HFFc6 (cell line): ENCODE data around the gene GFI1B. TPM values are rescaled to one million over a fixed set of nuclear protein-coding genes. Genes with fewer than 3 reads are reported as not detected.
"Not testable (repeated sequence)": the region's sequence is repeated elsewhere in the genome, so short reads cannot be mapped to it uniquely, and the experiment has no call there.

Source experiments
- DNase-seq: peaks from one replicate; pipeline ENCODE4 v3.0.0-alpha.2; 2018
- H3K27ac Mint-ChIP-seq: 2 replicates; pipeline ENCODE4 v1.8.0; 2020; ENCODE audit warnings: mild to moderate bottlenecking, mixed read lengths
- H3K27me3 Mint-ChIP-seq: 2 replicates; pipeline ENCODE4 v1.8.0; 2021; ENCODE audit warnings: mild to moderate bottlenecking, moderate library complexity, mixed read lengths; ENCODE audit not compliant: insufficient read depth
- H3K36me3 Mint-ChIP-seq: 2 replicates; pipeline ENCODE4 v1.8.0; 2021; ENCODE audit warnings: low read depth, mixed read lengths
- H3K4me1 Mint-ChIP-seq: 2 replicates; pipeline ENCODE4 v1.8.0; 2020; ENCODE audit warnings: low read depth, mixed read lengths
- H3K4me3 Mint-ChIP-seq: 2 replicates; pipeline ENCODE4 v1.8.0; 2020; ENCODE audit warnings: mild to moderate bottlenecking, moderate library complexity, mixed read lengths
- H3K9me3 Mint-ChIP-seq: 2 replicates; pipeline ENCODE4 v1.8.0; 2020; ENCODE audit warnings: mild to moderate bottlenecking, mixed read lengths
- total RNA-seq, 6 experiments: library from RNA; stranded (reverse); fragmentation: NEBNext Ultra II Directional; extraction: Animal tissue kit (Norgen Biotek cat#: 25700); gene quantifications; 2 replicates in 1 of 6; 3 replicates in 5 of 6; pipeline ENCODE4 v1.2.3, GENCODE V29; 2021
- TF ChIP-seq, protein P1 (sequence below): fragments of 200-600 bp; sonication (generic); IDR thresholded peaks from 2 replicates; pipeline ENCODE4 v1.5.0; 2021; ENCODE audit warnings: antibody characterized with exemption, mild to moderate bottlenecking

Gene GFI1B
- total RNA-seq, 6 experiments from 2014 or later = 0.18 TPM; not detected in 5

GRCh38 chr9:132996526-132996925 lies 18.0 kb downstream of the GFI1B start:
- TF ChIP-seq, protein P1, sequence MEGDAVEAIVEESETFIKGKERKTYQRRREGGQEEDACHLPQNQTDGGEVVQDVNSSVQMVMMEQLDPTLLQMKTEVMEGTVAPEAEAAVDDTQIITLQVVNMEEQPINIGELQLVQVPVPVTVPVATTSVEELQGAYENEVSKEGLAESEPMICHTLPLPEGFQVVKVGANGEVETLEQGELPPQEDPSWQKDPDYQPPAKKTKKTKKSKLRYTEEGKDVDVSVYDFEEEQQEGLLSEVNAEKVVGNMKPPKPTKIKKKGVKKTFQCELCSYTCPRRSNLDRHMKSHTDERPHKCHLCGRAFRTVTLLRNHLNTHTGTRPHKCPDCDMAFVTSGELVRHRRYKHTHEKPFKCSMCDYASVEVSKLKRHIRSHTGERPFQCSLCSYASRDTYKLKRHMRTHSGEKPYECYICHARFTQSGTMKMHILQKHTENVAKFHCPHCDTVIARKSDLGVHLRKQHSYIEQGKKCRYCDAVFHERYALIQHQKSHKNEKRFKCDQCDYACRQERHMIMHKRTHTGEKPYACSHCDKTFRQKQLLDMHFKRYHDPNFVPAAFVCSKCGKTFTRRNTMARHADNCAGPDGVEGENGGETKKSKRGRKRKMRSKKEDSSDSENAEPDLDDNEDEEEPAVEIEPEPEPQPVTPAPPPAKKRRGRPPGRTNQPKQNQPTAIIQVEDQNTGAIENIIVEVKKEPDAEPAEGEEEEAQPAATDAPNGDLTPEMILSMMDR = no peak
- Mint-ChIP-seq H3K27ac (no peak overlapping the region), H3K4me1 (peaks cover 12% of the 10 kb centered on the region), H3K36me3 (no peaks in the 10 kb centered on the region), H3K9me3 (no peaks in the 10 kb centered on the region), H3K27me3 (peaks cover 53% of the 10 kb centered on the region), H3K4me3 (no peak overlapping the region)
- no peak for DNase-seq

DNA sequence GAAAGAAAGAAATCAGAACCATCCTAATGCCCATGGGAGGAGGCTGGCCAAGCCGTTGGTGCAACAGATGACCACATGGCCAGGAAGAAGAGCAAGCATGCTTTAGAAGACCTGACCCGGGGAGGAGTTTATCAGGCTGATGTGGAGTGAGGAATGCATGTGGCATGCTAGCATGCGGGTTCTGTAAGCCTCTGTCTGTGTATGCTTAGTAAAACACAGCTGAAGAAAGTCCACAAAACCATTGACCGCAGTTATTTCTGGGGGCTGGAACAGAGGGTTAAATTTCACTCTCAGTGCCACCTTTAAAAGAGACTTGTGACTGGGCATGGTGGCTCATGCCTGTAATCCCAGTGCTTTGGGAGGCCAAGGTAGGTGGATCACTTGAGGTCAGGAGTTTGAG lies 19.1 kb downstream of the GFI1B start:
- DNase-seq = peak; percentile 39
- H3K36me3 Mint-ChIP-seq = no peaks in the 10 kb centered on the region
- no peak overlapping the region for H3K4me3 Mint-ChIP-seq
- TF ChIP-seq, protein P1 = no peak
- H3K4me1 Mint-ChIP-seq = peaks cover 12% of the 10 kb centered on the region
- H3K27me3 Mint-ChIP-seq = peaks cover 51% of the 10 kb centered on the region
- H3K9me3 Mint-ChIP-seq = no peaks in the 10 kb centered on the region
- no peak overlapping the region for H3K27ac Mint-ChIP-seq

DNA sequence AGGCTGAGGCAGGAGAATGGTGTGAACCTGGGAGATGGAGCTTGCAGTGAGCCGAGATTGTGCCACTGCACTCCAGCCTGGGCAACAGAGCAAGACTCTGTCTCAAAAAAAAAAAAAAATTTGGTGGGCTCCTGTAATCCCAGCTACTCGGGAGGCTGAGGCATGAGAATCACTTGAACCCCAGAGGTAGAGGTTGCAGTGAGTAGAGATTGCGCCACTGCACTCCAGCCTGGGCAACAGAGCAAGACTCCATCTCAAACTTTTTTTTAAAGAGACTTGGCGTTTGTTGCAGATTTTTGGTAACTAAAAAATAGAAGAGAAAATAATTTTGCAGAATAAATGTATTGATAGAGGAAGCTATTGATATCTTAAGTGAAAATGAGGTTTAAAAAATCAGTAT lies 19.7 kb downstream of the GFI1B start:
- H3K27me3 Mint-ChIP-seq = peaks cover 53% of the 10 kb centered on the region
- H3K4me1 Mint-ChIP-seq = peaks cover 12% of the 10 kb centered on the region
- H3K4me3 Mint-ChIP-seq, H3K36me3 Mint-ChIP-seq, H3K27ac Mint-ChIP-seq, DNase-seq, H3K9me3 Mint-ChIP-seq: not testable (repeated sequence)

DNA sequence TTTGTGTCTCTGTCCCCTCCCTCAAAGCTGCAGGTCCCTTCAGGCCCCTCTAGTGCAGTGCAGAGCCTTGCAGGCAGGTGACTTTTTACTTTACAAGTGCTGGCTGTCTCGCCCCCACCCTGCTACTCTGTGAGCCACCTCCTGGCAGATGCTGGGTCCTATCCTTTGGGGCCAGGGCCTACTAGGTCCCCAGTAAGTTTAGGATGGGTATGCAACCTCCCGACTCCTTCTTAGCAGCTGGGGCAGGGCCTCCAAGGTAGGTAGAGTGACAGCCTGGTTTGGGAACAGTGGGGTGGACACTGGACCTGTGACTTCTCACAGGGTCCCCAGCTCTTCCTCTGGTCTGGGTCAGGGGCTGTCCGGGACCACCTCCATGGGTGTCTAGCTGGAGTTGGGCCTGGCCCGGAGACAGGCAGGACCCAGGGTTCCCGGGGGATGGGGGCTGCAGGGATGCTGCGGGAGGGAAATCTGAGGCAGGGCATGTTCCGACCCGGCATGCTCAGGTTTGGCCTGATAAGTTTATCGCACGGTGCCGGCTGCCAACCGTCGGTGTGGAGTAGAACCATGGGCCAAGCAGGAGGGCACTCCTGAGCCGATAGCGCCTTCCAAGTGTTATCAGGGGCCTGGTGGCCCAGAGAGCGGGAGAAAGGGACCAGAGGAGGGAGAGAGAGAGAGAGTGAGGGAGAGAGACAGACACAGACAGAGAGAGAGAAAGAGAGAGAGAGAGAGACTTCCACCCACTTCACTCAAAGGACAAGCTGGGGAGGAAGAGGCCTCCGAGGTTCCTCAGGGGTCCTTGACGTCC lies 20.5 kb downstream of the GFI1B start:
- TF ChIP-seq, protein P1 = no peak
- H3K4me1 Mint-ChIP-seq = peaks cover 12% of the 10 kb centered on the region
- no peaks in the 10 kb centered on the region for H3K9me3 Mint-ChIP-seq
- DNase-seq = no peak
- peaks cover 59% of the 10 kb centered on the region for H3K27me3 Mint-ChIP-seq
- H3K27ac Mint-ChIP-seq = no peak overlapping the region
- H3K36me3 Mint-ChIP-seq = no peaks in the 10 kb centered on the region
- H3K4me3 Mint-ChIP-seq = no peak overlapping the region

- H3K9me3 Mint-ChIP-seq = peaks cover 3% of the 10 kb centered on the region; the same call in 1 of the 2 replicates
- no peak for DNase-seq
- H3K36me3 Mint-ChIP-seq = no peaks in the 10 kb centered on the region
- no peak overlapping the region for H3K4me3 Mint-ChIP-seq
- peaks cover 3% of the 10 kb centered on the region; the same call in 1 of the 2 replicates for H3K4me1 Mint-ChIP-seq
- no peak overlapping the region for H3K27ac Mint-ChIP-seq
- TF ChIP-seq, protein P1 = no peak
- peaks cover 62% of the 10 kb centered on the region for H3K27me3 Mint-ChIP-seq
Observed at GRCh38 chr9:133002147-133003070, 23.9 kb downstream of the GFI1B start.
